Bronchial epithelial cell (primary cell): ENCODE measurements around the gene TMEM54. TPM values are rescaled to one million over a fixed set of nuclear protein-coding genes. Genes with fewer than 3 reads are reported as not detected.

Experiments used
- DNase-seq: peaks from one replicate; pipeline ENCODE4 v3.0.0-alpha.2; 2010; ENCODE audit warnings: low read depth
- FAIRE-seq: peaks from 2 replicates; lab custom pipeline; 2011; peaks lifted over from hg19 to GRCh38; lab: Jason Lieb, UNC
- H3K27me3 ChIP-seq: 2 replicates; pipeline ENCODE4 v1.5.1; 2011; ENCODE audit warnings: low read length; ENCODE audit not compliant: control insufficient read depth, insufficient read depth
- H3K36me3 ChIP-seq: 2 replicates; pipeline ENCODE4 v1.5.1; 2011; ENCODE audit warnings: low read length; ENCODE audit not compliant: control insufficient read depth, insufficient read depth
- H3K4me3 ChIP-seq: 2 replicates; pipeline ENCODE4 v1.5.1; 2011; ENCODE audit warnings: mild to moderate bottlenecking, low read depth, low read length, control low read depth
- total RNA-seq: library from RNA; depleted of rRNA; stranded (reverse); fragments of >200 nt; gene quantifications from 2 replicates; pipeline ENCODE4 v1.2.1, GENCODE V29; 2014
- TF ChIP-seq, protein P1 (sequence below): IDR thresholded peaks from 2 replicates; pipeline ENCODE4 v1.5.1; 2011; ENCODE audit warnings: mild to moderate bottlenecking, moderate library complexity, low read length, control low read depth, inconsistent platforms; ENCODE audit not compliant: insufficient read depth, severe bottlenecking

The TMEM54 gene
- total RNA-seq, 1 donor from 2014 or later = 112 TPM

DNA sequence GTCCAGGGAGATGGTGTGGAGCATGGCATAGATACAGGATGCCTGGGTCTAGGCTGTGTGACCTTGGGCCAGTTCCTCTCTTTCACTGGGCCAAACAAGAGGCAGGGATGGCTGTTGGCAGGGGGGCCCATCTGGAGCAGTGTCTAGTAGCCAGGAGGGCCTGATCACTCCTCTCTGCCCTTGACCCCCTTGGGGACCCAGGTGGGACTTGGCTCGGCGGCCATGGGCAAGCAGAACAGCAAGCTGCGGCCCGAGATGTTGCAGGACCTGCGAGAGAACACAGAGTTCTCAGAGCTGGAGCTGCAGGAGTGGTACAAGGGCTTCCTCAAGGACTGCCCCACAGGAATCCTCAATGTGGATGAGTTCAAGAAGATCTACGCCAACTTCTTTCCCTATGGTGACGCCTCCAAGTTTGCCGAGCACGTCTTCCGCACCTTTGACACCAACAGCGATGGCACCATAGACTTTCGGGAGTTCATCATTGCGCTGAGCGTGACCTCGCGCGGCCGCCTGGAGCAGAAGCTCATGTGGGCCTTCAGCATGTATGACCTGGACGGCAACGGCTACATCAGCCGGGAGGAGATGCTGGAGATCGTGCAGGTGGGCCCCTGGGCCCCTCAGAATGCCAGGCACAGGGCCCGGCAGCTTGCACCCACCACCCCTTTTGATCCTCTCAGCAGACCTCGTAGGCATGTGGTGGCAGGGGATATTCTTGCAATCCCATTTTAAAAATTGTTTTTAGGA lies 12.3 kb downstream of the TMEM54 start:
- FAIRE-seq = no peak

DNA sequence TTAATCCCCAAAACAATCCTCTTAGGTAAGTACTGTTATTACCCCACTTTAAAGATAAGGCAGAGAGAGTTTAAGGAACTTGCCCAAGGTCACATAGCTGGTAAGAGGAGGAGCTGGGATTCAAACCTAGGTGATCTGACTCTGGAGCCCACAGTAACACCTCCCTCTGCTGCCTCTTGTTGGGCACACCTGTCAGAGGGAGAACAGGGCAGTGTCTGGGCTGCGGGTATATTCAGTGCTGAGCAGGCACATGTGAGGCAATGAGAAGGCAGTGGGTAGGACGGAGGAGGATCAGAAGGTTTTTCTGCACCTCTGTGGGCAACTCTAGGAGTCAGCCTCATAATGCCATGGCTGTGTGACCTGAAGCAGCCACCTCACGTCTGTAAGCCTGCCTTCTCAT lies 13.1 kb downstream of the TMEM54 start:
- no peak for DNase-seq
- TF ChIP-seq, protein P1, sequence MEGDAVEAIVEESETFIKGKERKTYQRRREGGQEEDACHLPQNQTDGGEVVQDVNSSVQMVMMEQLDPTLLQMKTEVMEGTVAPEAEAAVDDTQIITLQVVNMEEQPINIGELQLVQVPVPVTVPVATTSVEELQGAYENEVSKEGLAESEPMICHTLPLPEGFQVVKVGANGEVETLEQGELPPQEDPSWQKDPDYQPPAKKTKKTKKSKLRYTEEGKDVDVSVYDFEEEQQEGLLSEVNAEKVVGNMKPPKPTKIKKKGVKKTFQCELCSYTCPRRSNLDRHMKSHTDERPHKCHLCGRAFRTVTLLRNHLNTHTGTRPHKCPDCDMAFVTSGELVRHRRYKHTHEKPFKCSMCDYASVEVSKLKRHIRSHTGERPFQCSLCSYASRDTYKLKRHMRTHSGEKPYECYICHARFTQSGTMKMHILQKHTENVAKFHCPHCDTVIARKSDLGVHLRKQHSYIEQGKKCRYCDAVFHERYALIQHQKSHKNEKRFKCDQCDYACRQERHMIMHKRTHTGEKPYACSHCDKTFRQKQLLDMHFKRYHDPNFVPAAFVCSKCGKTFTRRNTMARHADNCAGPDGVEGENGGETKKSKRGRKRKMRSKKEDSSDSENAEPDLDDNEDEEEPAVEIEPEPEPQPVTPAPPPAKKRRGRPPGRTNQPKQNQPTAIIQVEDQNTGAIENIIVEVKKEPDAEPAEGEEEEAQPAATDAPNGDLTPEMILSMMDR = no peak
- FAIRE-seq = no peak
- peaks cover 16% of the 10 kb centered on the region for H3K27me3 ChIP-seq
- H3K4me3 ChIP-seq = no peak overlapping the region
- no peaks in the 10 kb centered on the region for H3K36me3 ChIP-seq

More for the DNA sequence above, 12.3 kb downstream of the TMEM54 start:
- TF ChIP-seq, protein P1 = no peak
- Histone ChIP-seq H3K36me3 (no peaks in the 10 kb centered on the region), H3K4me3 (no peak overlapping the region), H3K27me3 (peaks cover 16% of the 10 kb centered on the region)
- no peak for DNase-seq

DNA sequence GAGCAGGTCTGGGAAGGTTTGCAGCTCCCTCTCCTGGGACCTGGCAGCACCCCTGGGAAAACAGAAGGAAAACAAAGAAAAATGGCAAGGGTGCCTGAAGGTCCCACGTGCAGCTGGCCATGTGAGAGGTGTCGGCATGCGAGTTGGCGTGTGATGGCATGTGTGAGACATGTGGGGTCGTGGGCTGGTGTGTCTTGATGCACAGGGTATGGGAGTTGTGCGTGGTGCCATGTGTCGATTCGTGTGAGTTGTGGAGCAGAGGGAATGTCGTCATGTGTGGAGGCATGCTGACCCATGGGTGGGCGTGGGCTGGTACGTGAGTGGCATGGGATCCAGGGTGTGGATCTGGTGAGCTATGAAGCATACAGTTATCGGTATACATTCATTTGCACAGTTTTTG lies 13.6 kb downstream of the TMEM54 start:
- DNase-seq (no peak), FAIRE-seq (peak; percentile 18)
- no peaks in the 10 kb centered on the region for H3K36me3 ChIP-seq
- peaks cover 16% of the 10 kb centered on the region for H3K27me3 ChIP-seq
- H3K4me3 ChIP-seq = no peak overlapping the region
- TF ChIP-seq, protein P1 = no peak

DNA sequence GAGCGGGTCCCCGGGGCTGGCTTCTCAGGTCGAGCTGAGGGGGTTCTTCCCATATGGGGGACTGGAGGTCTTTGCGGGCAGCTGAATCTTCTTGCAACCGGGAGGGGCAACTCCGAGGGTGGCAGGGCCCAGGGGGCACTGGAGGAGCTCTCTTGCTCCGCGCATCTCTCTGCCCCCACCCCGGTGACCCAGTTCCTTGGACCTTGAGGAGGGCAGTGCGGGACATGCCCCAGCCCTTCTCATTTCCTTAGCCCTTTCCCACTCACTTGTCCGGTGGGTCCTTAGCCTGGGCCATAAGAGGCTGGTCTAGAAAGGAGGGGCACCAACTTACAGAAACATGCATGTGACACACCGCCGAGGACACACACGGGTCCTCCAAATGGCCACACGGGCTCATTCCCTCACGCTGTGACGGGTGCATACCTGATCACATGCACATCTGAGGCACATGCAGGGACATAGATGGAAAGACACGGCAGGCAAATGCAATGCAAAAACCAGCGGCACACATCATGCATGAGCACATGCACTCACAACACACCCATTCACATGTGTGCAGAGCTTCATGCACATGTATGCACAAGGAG lies 14.3 kb downstream of the TMEM54 start:
- DNase-seq (no peak), FAIRE-seq (peak; percentile 18)
- Histone ChIP-seq H3K36me3 (no peaks in the 10 kb centered on the region), H3K4me3 (no peak overlapping the region), H3K27me3 (peaks cover 13% of the 10 kb centered on the region)
- TF ChIP-seq, protein P1 = no peak

DNA sequence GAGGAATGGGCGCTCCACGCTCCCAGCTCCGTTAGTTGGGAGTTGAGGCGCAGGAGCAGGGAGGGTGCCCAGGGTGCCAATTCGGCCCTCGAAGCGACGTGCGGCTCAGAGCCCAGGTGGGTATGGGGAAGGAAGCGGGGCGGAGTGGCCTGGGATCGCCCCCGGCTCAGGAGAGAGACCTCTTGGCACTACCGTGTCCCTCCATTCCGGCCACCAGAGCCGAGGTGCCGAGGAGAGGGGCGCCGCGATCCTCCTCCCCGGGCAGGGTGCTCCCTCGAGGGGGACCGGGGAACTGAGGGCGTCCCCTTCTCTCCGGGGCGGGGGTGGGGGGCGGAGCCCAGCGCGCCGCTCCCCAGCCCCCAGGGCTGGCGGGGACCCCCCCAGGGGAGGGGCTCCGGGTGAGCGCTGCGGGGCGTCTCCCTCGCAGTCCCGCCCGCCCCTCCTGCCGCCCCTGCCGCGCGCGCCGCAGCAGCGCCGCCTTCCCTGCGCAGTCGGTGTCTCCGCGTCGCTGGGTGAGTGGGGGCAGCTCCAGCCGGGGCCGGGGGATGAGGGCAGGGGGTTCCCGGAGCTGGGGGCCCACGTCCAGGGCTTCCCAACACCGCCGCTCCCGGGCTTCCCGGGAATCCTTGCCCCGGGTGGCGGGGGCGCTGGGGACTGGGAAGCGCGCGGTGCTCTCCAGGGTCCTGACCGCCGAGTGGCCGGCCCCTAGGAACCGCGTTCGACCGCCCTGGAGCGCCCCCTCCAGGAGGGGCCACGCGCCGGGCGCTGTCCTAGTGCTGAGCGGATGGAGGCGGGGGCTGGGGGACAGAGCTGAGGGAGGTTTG lies 15.0 kb downstream of the TMEM54 start, which contains the start of gene HPCA:
TSS of gene HPCA (plus strand) at position 488 of the 824 bp plus-strand sequence. CDS start 2,408 bp downstream, outside the sequence.
- TF ChIP-seq, protein P1 = peak; percentile 91
- no peak within 1 kb of the TSS for H3K4me3 ChIP-seq

More for the DNA sequence above, 15.0 kb downstream of the TMEM54 start, which contains the start of gene HPCA:
- Histone ChIP-seq H3K27me3 (peaks cover 13% of the 10 kb centered on the region), H3K36me3 (no peaks in the 10 kb centered on the region)
- no peak for FAIRE-seq
- no peak for DNase-seq
